HL-60 (cell line): ENCODE data around the gene CAMTA1.

Source experiments
- GABPA ChIP-seq: IDR thresholded peaks from 2 replicates; pipeline ENCODE4 v1.6.1; 2012; ENCODE audit warnings: low read depth
- POLR2AphosphoS5 ChIP-seq: IDR thresholded peaks from 2 replicates; pipeline ENCODE4 v1.6.1; 2012; ENCODE audit warnings: low read depth
- TF ChIP-seq, protein P1 (sequence below): IDR thresholded peaks from one replicate; pipeline ENCODE4 v1.5.1; 2011; ENCODE audit warnings: low read length, control low read depth, inconsistent platforms; ENCODE audit not compliant: insufficient read depth
- TF ChIP-seq, protein P2 (sequence below): IDR thresholded peaks from 2 replicates; pipeline ENCODE4 v1.6.1; 2012; ENCODE audit warnings: low read depth; ENCODE audit not compliant: insufficient replicate concordance

DNA sequence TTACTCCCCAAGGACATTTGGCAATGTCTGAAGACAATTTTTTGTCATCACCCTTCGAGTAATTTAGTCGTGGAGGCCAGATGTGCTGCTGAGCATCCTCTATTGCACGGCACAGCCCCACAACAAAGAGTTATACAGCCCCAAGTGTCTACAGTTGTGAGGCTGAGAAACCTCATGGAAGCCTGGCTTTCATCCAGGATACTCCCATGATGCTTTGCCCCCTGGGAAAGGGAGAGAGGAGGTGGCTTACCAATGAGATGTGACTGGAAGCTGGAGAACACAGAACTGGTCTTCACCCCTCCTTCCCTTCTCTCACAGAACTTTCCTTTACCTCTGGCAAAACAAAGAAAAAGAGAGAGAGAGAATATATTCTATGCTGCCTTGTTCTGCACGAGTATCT is 834.9 kb downstream of the CAMTA1 start:
- TF ChIP-seq, protein P1, sequence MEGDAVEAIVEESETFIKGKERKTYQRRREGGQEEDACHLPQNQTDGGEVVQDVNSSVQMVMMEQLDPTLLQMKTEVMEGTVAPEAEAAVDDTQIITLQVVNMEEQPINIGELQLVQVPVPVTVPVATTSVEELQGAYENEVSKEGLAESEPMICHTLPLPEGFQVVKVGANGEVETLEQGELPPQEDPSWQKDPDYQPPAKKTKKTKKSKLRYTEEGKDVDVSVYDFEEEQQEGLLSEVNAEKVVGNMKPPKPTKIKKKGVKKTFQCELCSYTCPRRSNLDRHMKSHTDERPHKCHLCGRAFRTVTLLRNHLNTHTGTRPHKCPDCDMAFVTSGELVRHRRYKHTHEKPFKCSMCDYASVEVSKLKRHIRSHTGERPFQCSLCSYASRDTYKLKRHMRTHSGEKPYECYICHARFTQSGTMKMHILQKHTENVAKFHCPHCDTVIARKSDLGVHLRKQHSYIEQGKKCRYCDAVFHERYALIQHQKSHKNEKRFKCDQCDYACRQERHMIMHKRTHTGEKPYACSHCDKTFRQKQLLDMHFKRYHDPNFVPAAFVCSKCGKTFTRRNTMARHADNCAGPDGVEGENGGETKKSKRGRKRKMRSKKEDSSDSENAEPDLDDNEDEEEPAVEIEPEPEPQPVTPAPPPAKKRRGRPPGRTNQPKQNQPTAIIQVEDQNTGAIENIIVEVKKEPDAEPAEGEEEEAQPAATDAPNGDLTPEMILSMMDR, result no peak
- TF ChIP-seq POLR2AphosphoS5 (no peak), GABPA (no peak)
- TF ChIP-seq, protein P2, sequence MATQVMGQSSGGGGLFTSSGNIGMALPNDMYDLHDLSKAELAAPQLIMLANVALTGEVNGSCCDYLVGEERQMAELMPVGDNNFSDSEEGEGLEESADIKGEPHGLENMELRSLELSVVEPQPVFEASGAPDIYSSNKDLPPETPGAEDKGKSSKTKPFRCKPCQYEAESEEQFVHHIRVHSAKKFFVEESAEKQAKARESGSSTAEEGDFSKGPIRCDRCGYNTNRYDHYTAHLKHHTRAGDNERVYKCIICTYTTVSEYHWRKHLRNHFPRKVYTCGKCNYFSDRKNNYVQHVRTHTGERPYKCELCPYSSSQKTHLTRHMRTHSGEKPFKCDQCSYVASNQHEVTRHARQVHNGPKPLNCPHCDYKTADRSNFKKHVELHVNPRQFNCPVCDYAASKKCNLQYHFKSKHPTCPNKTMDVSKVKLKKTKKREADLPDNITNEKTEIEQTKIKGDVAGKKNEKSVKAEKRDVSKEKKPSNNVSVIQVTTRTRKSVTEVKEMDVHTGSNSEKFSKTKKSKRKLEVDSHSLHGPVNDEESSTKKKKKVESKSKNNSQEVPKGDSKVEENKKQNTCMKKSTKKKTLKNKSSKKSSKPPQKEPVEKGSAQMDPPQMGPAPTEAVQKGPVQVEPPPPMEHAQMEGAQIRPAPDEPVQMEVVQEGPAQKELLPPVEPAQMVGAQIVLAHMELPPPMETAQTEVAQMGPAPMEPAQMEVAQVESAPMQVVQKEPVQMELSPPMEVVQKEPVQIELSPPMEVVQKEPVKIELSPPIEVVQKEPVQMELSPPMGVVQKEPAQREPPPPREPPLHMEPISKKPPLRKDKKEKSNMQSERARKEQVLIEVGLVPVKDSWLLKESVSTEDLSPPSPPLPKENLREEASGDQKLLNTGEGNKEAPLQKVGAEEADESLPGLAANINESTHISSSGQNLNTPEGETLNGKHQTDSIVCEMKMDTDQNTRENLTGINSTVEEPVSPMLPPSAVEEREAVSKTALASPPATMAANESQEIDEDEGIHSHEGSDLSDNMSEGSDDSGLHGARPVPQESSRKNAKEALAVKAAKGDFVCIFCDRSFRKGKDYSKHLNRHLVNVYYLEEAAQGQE, result no peak
